Testis (tissue), 2 donors: Measurements from ENCODE around the gene WDHD1.

Experiments
- POLR2A ChIP-seq: fragments of 450-650 bp; IDR thresholded peaks from one replicate; pipeline ENCODE4 v1.6.1; 2017; ENCODE audit warnings: antibody characterized with exemption, mild to moderate bottlenecking, moderate library complexity
- TF ChIP-seq, protein P1 (sequence below), 3 experiments: fragments of 450-650 bp in 2 of 3; fragments of 200-600 bp in 1 of 3; sonication (generic) in 1 of 3; IDR thresholded peaks; one replicate each; pipeline ENCODE4 v1.5.1; 2016 to 2019; ENCODE audit warnings: antibody characterized with exemption in 3 of 3, mild to moderate bottlenecking in 2 of 3, moderate library complexity in 1 of 3

DNA sequence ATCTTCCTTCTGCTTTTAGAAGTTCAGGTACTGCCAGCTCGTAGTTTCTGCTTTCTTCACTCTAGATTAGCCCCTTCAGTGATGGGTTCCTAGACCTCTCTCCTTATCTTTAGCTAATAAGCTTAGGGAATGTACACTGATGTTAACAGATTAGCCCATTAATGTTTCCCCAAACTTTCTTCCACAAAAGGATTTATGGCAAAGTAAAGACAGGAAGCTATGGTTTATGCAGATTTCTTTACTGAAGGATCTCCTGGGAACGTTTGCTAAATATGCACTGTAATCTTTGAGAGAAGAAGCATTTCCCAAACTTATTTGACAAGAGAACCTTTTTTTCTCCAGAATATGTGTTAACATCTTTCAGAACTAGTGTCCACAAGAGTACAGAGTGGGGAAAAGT is 4.3 kb upstream of the WDHD1 start:
- TF ChIP-seq, protein P1, sequence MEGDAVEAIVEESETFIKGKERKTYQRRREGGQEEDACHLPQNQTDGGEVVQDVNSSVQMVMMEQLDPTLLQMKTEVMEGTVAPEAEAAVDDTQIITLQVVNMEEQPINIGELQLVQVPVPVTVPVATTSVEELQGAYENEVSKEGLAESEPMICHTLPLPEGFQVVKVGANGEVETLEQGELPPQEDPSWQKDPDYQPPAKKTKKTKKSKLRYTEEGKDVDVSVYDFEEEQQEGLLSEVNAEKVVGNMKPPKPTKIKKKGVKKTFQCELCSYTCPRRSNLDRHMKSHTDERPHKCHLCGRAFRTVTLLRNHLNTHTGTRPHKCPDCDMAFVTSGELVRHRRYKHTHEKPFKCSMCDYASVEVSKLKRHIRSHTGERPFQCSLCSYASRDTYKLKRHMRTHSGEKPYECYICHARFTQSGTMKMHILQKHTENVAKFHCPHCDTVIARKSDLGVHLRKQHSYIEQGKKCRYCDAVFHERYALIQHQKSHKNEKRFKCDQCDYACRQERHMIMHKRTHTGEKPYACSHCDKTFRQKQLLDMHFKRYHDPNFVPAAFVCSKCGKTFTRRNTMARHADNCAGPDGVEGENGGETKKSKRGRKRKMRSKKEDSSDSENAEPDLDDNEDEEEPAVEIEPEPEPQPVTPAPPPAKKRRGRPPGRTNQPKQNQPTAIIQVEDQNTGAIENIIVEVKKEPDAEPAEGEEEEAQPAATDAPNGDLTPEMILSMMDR (IDR thresholded peaks at IDR 0.05) = no peak
- no peak for TF ChIP-seq POLR2A
